GM12875 (cell line): ENCODE data around the gene ZNF492.
"Not testable (repeated sequence)": the region's sequence is repeated elsewhere in the genome, so short reads cannot be mapped to it uniquely, and the experiment has no call there.

Experiments
- H3K4me3 ChIP-seq: one replicate; pipeline ENCODE4 v1.5.1; 2011; ENCODE audit warnings: low read depth, low read length, control low read depth
- CTCF ChIP-seq: IDR thresholded peaks from 2 replicates; pipeline ENCODE4 v1.5.1; 2011; ENCODE audit warnings: low read depth, mild to moderate bottlenecking, control low read depth, inconsistent platforms, low read length, moderate library complexity, borderline replicate concordance; ENCODE audit not compliant: insufficient read depth

Gene ZNF492

GRCh38 chr19:22633706-22634449, at the start of gene ZNF492:
TSS of gene ZNF492 (plus strand) at chr19:22634324. CDS start at chr19:22653400, 19,076 bp downstream.
- not testable (repeated sequence) for H3K4me3 ChIP-seq

DNA sequence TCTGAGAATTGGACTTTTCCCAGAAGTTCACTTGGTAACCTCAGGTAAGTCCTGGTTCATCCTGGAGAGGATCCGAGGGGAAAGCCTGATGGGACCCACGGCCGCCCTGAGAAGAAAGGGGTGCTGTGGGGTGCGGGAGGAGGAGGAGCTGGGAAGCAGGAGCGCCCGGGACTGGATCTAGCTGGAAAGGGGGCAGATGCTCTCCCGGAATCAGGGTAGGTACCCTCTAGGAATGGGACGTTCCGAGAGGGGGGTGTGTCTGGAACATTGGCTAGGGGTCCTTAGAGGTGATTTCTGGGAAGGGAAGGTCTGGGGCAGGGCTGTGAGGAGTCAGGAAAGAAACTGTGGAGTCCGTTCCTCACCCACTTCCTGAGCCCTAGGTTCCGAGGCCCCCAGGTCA, 38.7 kb upstream of the ZNF492 start:
- H3K4me3 ChIP-seq = no peak overlapping the region
- TF ChIP-seq CTCF = no peak

- no peak for TF ChIP-seq CTCF
- no peak overlapping the region for H3K4me3 ChIP-seq
Measured at GRCh38 chr19:22595918-22596341, 38.2 kb upstream of the ZNF492 start.

DNA sequence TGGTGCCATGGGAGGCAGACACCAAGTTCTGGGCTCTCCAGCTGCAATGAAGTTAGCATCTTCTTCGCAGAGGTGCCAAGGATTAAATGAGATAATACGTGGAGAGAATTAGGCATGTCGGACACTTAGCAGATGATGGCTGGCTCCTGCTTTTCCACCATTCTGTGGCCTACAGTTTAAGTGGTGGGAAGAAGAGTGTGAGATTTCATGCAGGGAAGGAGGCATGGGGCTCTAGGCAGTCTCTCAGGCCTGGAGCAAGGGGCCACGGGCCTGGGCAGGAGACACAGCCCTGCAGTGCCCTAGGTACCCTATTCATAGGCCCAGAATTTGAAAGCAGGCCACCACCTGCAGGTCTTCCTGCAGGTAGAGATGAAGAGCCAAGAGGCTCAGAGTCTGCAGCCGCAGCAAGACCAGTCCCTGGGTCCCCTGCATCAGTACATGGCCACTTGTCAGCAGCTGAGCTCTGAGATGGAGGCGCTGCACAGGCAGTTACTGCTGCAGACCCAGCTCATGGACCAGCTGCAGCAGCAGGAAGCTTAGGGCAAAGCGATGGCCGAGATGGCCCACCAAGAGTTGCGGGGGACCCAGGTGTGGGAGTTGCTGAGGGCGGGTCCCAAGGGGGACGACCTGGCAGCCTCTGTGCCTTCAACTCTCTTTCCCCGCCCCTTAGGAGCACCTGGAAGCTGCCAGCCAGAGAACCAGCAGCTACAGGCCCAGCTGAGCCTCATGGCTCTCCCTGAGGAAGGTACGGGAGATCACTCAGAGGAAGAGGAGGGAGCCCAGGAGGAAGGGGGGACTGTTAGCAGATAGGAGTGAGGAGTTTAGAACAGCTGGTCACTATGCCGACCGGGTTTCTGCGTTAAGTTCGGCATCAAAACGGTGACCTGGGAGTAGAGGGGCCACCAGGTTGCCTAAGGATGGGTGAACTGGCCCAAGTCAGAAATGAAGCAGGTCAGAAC, 33.2 kb upstream of the ZNF492 start:
- no peak for TF ChIP-seq CTCF
- H3K4me3 ChIP-seq = no peak overlapping the region

- TF ChIP-seq CTCF = no peak
- H3K4me3 ChIP-seq = no peak overlapping the region
Measured at GRCh38 chr19:22601906-22602630, 32.1 kb upstream of the ZNF492 start.

DNA sequence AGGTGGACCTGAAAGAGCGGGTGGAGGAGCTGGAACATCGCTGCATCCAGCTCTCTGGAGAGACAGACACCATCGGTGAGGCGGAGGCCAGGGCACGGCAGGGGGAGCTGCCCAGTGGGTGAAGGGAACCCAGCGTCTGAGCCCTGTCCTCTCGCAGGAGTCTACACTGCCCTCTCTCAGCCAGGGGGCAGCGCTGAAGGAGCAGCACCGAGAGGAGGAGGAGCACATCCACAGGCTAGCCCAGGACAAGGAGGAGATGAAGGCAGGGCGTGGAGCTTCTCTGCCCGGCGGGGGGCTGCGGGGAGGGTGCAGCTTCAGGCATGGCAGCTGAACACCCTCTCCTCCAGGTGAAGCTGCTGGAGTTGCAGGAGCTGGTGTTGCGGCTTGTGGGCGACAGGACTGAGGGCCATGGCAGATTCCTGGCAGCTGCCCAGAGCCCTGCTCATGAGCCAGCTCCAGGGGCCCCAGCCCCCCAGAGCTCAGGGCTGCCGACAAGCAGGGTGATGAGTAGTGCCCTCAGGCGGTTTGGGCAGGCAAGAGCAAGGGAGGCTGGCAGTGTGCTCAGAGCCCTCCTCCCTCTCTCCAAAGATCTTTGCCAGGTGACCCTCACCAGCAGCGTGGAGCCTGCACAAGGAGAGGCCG, 31.4 kb upstream of the ZNF492 start:
- TF ChIP-seq CTCF = no peak
- H3K4me3 ChIP-seq = no peak overlapping the region
